Stimulated activated CD8-positive, alpha-beta memory T cell treated with anti-CD3 and anti-CD28 coated beads, Interleukin-7, amount 100 ng/mL, for 48 hours (primary cell): ENCODE measurements around the gene CARS1.
"Not testable (repeated sequence)": the region's sequence is repeated elsewhere in the genome, so short reads cannot be mapped to it uniquely, and the experiment has no call there.

Source experiments
- DNase-seq, 2 donors: peaks; one replicate each; pipeline ENCODE4 v3.0.0-alpha.2; 2020; ENCODE audit warnings: low read depth in 1 of 2; ENCODE audit errors: extremely low read depth in 1 of 2

The CARS1 gene

DNA sequence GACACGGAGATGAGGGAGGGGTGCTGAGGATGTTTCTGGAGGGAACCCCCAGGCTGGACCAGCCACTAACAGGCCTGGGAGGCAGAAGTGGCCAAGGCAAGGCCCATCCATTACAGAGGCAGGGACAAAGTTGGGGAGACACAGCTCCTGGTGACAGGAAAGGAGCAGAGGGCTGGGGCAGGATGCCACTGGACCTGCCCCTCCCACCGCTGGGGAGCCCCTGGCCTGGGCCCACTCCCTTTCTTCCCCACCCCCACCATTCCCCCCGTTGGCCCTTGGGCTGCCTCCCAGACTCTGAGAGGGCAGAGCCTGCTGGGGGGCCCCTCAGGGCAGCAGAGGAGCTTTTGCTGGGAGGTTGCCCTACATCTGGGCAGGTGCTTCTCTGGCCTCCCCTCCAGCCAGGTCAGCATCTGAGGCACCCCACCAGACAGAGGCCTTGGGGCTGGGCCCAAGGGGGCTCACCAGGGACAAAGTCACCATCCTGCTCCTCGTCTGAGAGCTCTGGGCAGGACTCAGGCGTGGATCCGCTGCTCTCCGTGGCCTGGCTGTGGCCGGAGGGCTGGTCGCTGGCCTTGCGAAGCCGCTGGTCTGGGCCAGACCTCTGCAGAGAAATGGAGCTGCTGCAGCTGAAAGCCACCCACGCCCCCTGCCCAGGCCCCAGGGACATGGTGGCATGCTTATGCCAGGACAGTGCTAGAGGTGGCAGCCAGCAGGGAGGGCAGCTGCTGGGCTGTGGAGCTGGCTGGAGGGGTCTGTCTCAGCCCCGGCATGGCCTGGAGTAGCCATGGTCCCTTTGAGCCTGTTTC is 33.1 kb upstream of the CARS1 start:
- DNase-seq = no peak

DNA sequence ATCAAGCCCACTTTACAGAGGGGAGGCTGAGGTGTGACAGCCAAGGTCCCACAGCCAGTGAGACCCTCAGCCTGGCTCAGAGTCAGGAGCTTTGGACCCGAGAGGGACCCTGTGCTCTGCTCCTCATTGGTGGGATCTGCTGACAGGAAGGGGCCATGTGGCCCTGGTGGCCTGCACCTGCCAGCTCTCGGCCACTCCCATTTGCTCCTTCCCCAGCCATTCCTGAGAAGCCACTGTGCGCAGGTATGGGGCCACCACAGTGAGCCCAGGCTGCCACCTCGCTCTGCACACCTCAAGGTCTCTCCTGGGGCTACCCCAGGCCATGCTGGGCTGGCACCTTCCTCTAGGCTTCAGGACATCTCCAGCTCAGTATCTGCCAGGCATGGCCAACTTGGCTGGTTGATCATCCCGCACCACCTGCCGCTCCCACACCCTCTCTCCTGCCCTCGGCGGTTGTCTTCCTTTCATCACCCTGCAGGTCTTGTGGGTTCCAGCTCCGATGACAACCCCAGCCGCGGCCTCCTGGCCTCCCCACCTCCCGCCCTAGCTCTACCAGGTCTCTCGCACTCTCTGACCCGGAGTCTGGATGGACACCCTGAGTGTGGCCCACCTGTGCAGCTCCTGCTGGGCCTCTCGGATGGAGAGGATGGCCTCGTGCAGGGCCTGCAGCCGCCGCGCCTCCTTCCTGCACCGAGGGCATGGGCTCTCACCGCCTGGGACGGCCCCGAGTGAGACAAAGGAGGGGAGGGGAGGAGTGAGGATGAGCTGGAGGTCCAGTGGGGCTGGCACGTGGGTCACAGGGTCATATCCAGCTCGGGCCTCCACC is 32.2 kb upstream of the CARS1 start:
- no peak for DNase-seq

GRCh38 chr11:3088806-3089205 is 31.6 kb upstream of the CARS1 start:
- DNase-seq = no peak

DNA sequence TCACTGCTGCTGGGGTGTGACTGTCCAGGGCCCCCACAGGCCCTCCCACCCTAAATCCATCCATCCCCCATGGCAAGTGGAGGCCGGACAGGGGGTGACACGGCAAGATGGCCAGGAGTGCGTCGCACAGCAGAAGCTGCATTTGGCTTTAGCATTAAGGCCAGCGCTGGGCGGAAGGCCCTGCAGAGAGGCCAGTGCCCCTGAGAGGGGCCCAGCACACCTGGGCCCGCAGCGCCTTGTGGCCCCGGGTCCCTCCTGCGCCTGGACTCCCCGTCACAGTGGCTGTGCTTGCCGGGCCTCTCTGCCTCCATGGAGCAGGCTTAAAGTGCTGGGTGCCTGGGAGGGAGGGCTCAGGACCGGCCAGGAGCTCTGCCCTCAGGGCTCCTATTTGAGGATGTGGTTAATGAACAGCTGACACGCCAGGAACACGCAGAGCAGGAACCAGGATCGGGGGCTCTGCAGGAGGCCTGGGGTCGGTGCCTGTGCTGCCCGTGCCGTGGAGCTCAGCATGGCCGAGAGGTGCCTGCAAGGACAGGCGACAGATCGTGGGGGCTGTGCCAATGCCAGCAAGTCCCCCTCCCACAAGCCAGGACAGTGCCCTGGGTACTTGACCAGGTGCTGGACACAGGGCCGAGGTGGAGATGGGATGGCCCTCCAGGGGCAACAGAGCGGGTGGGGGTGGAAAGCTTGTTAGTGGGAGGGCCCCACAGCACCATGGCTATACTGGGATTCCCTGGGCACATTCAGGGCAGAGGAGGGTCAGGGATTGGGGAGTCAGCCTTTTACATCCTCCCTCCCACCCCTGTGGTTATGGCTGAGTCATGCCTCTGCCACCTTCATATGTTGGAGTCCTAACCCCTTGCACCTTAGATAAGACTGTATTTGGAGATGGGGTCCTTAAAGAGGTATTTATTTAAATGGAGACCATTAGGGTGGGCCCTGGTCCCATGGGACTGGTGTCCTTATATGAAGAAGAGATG is 30.9 kb upstream of the CARS1 start:
- no peak for DNase-seq

- no peak for DNase-seq
Measured at GRCh38 chr11:3087373-3087772, 30.1 kb upstream of the CARS1 start.

GRCh38 chr11:3086671-3087150 is 29.5 kb upstream of the CARS1 start:
- DNase-seq = no peak

- no peak for DNase-seq
Measured at GRCh38 chr11:3086114-3086513, 28.9 kb upstream of the CARS1 start.

- DNase-seq = no peak
Measured at GRCh38 chr11:3085052-3085451, 27.8 kb upstream of the CARS1 start.

DNA sequence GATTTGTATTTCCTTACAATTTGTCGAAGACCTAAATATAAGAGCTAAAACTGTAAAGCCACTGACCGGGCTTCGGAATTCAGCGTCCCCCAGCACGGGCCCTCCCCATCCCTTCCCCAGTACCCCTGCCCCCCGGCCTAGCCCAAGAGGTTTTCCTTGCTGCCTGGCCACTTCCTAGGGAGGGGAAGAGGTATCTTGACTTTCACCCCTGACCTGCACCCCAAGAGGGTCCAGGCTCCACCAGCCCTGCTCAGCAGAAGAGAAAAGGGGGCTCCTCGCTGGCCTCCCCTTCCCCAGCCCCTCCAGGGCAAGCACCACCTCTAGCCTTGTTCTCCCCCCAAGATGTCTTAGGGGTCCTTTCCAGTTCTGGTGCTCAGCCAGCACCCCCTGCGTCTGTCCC is 26.1 kb upstream of the CARS1 start:
- DNase-seq = no peak

- DNase-seq = no peak
Measured at GRCh38 chr11:3081386-3081751, 24.1 kb upstream of the CARS1 start.

GRCh38 chr11:3080733-3081385 is 23.6 kb upstream of the CARS1 start:
- DNase-seq = no peak

- DNase-seq = no peak
Measured at GRCh38 chr11:3080104-3080503, 22.9 kb upstream of the CARS1 start.

DNA sequence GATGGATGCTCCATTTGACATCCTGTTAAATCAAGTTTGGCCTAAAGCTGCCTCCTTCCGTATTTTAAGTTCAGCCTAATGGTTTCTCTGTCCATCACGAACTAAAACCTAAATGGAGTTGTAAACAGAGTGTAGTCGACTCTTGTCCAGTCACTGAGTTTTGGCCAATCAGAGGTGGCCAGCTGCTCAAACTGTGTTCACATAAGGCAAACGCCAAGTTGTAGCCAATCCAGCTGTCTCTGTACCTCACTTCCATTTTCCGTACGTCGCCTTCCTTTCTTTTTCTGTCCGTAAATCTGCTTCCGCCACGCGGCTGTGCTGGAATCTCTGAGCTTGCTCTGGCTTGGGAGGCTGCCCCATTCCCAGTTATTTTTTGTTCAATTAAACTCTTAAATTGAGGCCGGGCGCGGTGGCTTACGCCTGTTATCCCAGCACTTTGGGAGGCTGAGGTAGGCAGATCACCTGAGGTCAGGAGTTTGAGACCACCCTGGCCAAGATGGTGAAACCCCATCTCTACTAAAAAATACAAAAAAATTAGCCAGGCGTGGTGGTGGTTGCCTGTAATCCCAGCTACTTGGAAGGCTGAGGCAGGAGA is 20.7 kb upstream of the CARS1 start:
- DNase-seq = no peak

DNA sequence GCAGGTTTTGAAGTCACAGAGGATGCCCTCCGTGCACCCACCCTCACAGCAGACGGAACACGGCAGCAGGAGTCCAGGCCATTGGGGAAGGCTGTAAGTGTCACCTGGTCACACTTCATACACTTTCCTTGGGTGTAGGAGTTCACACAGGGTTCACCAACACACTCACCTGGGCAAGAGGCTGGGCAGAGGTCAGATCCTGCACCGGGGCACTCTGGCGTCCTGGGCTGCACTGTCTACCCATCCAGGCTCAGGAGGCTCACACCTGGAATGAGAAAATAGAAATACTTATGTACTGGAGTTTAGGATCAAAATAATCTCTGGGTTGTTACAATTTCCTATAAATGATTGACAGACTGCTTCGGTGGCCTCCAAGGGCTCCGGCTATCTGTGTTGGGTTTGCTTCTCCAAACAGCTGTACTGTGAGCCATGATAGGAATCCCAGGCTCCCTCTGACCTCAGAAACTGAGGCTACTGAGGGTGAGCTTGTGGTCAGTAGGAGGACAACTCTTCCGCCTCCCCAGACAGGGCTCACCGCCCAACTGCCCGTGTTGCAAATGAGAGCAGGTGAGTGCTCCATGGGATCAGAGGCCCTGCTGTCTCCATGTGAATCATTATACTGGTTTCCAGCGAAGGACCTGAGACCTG is 20.1 kb upstream of the CARS1 start:
- DNase-seq = no peak

DNA sequence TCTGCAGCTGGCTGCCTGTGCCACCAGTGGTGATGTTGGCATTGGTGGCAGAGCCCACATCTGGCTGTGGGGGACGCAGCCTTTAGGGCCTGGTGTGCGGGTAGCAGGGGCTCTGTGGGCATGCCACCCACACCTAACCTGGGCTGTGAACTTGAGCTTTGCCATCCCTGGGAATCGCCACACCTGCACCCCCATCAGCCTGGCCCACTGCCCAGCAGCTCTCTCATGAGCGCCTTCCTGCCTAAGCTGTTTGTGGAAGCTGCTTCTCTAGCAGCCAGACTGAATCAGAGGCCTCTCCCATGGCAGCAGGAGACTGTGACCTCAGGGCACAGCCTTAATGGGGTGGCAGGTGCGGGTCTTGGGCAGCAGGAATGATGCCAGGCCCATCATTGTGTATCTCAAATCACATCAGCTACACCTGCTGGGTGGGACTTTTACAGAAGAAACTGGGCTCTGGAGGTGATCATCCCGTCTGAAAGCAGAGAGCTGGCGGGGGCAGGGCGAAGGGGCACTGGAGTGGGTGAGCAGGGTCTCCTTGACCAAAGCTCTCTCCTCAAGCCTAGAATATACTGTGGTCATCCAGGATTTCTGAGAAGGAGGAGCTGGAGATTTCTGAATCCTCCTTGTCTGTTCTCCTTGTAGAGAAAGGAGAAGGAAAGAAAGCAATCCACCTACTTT is 17.8 kb upstream of the CARS1 start:
- no peak for DNase-seq

- no peak for DNase-seq
Measured at GRCh38 chr11:3073029-3073435, 15.8 kb upstream of the CARS1 start.

DNA sequence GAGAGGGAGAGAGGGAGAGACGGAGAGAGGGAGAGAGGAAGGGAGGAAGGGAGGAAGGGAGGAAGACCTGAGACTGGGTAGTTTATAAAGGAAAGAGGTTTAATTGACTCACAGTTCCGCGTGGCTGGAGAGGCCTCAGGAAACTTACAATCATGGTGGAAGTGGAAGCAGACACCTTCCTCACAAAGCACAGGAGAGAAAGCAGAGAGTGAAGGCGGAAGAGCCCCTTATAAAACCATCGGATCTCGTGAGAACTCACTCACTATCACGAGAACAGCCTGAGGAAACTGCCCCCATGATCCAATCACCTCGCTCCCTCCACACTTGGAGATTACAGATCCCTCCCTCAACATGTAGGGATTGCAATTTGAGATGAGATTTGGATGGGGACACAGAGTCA is 12.2 kb upstream of the CARS1 start:
- no peak for DNase-seq

DNA sequence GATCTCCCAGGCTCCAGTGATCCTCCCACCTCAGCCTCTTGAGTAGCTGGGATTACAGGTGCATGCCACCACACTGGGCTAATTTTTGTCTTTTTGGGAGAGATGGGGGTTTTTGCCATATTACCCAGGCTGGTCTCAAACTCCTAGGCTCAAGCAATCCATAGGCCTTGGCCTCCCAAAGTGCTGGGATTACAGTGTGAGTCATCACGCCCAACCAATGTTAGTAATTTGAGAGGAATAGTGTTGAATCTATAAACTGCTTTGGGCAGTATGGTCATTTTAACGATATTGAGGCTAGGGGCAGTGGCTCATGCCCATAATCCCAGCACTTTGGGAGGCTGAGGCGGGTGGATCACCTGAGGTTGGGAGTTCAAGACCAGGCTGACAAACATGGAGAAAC is 9.1 kb upstream of the CARS1 start:
- not testable (repeated sequence) for DNase-seq

GRCh38 chr11:3064709-3065108 is 7.5 kb upstream of the CARS1 start:
- DNase-seq = not testable (repeated sequence)
